GM21360 (cell line): Measurements from ENCODE around the gene RPL36AL.
A peak's percentile ranks its signal among the peaks of the same experiment; 100 is the strongest.
"Not testable (repeated sequence)": the region's sequence is repeated elsewhere in the genome, so short reads cannot be mapped to it uniquely, and the experiment has no call there.

Source experiments
- ATAC-seq: cut with Tn5 transposase; IDR thresholded peaks from one replicate; pipeline ENCODE4 v1.9.1; 2021; ENCODE audit warnings: mild to moderate bottlenecking, moderate library complexity; ENCODE audit not compliant: unreplicated experiment

The RPL36AL gene

GRCh38 chr14:49619730-49620129 lies 696 bp downstream of the RPL36AL start:
- ATAC-seq, result no peak

GRCh38 chr14:49619273-49619672 lies 1.2 kb downstream of the RPL36AL start:
- ATAC-seq, result not testable (repeated sequence)

- no peak for ATAC-seq
These were observed 2.4 kb downstream of the RPL36AL start for GRCh38 chr14:49617852-49618519.

- no peak for ATAC-seq
These were observed 4.7 kb downstream of the RPL36AL start for GRCh38 chr14:49615776-49616175.

- ATAC-seq, result no peak
These were observed 6.2 kb downstream of the RPL36AL start for GRCh38 chr14:49614196-49614595.

GRCh38 chr14:49612671-49613070 lies 7.8 kb downstream of the RPL36AL start:
- no peak for ATAC-seq

GRCh38 chr14:49612251-49612650 lies 8.2 kb downstream of the RPL36AL start:
- ATAC-seq, result no peak

GRCh38 chr14:49607583-49607982 lies 12.8 kb downstream of the RPL36AL start:
- ATAC-seq, result no peak

GRCh38 chr14:49598485-49599300 lies 21.7 kb downstream of the RPL36AL start, which contains the start of gene LRR1:
TSS of gene LRR1 (plus strand) at chr14:49598940. CDS start at chr14:49599021, 81 bp downstream.
- ATAC-seq, result peak; percentile 39

- no peak for ATAC-seq
These were observed 22.3 kb downstream of the RPL36AL start for GRCh38 chr14:49598189-49598484.

GRCh38 chr14:49594347-49595091 lies 25.9 kb downstream of the RPL36AL start:
- peak; percentile 23 for ATAC-seq

GRCh38 chr14:49593016-49593415 lies 27.4 kb downstream of the RPL36AL start:
- ATAC-seq, result peak; percentile 30

- no peak for ATAC-seq
These were observed 31.0 kb downstream of the RPL36AL start for GRCh38 chr14:49589387-49589786.

GRCh38 chr14:49586673-49587460 lies 33.6 kb downstream of the RPL36AL start:
- peak; percentile 35 for ATAC-seq

GRCh38 chr14:49585803-49586672 lies 34.4 kb downstream of the RPL36AL start, which contains the start of gene RPS29:
TSS of gene RPS29 (minus strand) at chr14:49586380. CDS start at chr14:49586346, 34 bp downstream.
- peak; percentile 85 for ATAC-seq

- not testable (repeated sequence) for ATAC-seq
These were observed 35.3 kb downstream of the RPL36AL start for GRCh38 chr14:49584981-49585640.

GRCh38 chr14:49584058-49584457 lies 36.4 kb downstream of the RPL36AL start:
- ATAC-seq, result no peak

- ATAC-seq, result no peak
These were observed 36.8 kb downstream of the RPL36AL start for GRCh38 chr14:49583629-49584028.
